ENCODE measurements around the gene KLRC4. TPM values are rescaled to one million over a fixed set of nuclear protein-coding genes. Genes with fewer than 3 reads are reported as not detected.

KLRC4 gene
- polyA plus RNA-seq, 3 donors = not detected

GRCh38 chr12:10364815-10365622 is 44.5 kb downstream of the KLRC4 start:
- no peak overlapping the region for H3K4me3 Mint-ChIP-seq
- Histone ChIP-seq H3K79me2 (ENCODE audit: insufficient read depth, low read length) (no peaks in the 10 kb centered on the region), H2AFZ (ENCODE audit: insufficient read depth, low read depth, low read length, poor library complexity, severe bottlenecking) (peak overlapping the region; percentile 96), H3K9me3 (replicated peaks in 1 of 2; ENCODE audit: control insufficient read depth in 1 of 2, insufficient read depth in 1 of 2, low read length in 2 of 2) (peaks cover 0 to 9% of the 10 kb centered on the region in 2 donors), H3K27me3 (ENCODE audit: control insufficient read depth in 2 of 2, insufficient read depth in 2 of 2, low read length in 2 of 2) (no peaks in the 10 kb centered on the region), H4K20me1 (ENCODE audit: insufficient read depth, low read length) (no peaks in the 10 kb centered on the region), H3K36me3 (replicated peaks in 1 of 2; ENCODE audit: control insufficient read depth in 1 of 2, insufficient read depth in 2 of 2, low read length in 2 of 2) (no peaks in the 10 kb centered on the region), H3K27ac (ENCODE audit: low read depth in 1 of 2, low read length in 2 of 2) (peak overlapping the region; percentile 69 to 97), H3K4me3 (replicated peaks in 1 of 3; ENCODE audit: low read depth in 2 of 3, low read length in 3 of 3) (peak overlapping the region; percentile 52 to 99 (median 91)), H3K4me2 (replicated peaks; ENCODE audit: extremely low read depth, low read length, poor library complexity, severe bottlenecking) (peak overlapping the region; percentile 75), H3K9ac (ENCODE audit: insufficient read depth, low read length, poor library complexity, severe bottlenecking) (peak overlapping the region; percentile 84), H3K4me1 (ENCODE audit: control insufficient read depth in 1 of 2, insufficient read depth in 2 of 2, low read length in 2 of 2) (peaks cover 24 to 29% of the 10 kb centered on the region in 2 donors)
- no peak overlapping the region for H3K27ac Mint-ChIP-seq
- TF ChIP-seq, protein P1, sequence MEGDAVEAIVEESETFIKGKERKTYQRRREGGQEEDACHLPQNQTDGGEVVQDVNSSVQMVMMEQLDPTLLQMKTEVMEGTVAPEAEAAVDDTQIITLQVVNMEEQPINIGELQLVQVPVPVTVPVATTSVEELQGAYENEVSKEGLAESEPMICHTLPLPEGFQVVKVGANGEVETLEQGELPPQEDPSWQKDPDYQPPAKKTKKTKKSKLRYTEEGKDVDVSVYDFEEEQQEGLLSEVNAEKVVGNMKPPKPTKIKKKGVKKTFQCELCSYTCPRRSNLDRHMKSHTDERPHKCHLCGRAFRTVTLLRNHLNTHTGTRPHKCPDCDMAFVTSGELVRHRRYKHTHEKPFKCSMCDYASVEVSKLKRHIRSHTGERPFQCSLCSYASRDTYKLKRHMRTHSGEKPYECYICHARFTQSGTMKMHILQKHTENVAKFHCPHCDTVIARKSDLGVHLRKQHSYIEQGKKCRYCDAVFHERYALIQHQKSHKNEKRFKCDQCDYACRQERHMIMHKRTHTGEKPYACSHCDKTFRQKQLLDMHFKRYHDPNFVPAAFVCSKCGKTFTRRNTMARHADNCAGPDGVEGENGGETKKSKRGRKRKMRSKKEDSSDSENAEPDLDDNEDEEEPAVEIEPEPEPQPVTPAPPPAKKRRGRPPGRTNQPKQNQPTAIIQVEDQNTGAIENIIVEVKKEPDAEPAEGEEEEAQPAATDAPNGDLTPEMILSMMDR (IDR thresholded peaks at IDR 0.05) = no peak
- WGBS (ENCODE audit: insufficient coverage) = 0% methylated on average over 10 of the region's 15 CpGs
- H3K27me3 Mint-ChIP-seq (ENCODE audit: low read depth in 3 of 3) = no peaks in the 10 kb centered on the region
- H3K4me1 Mint-ChIP-seq = peaks cover 11% of the 10 kb centered on the region
- no peaks in the 10 kb centered on the region for H3K36me3 Mint-ChIP-seq
- peak; percentile 56 to 71 (median 67) for DNase-seq
- intact Hi-C loops (cut with micrococcal nuclease) = loop anchor here in 1 of 2 donors (5.0 kb wide), 1 partner anchor 42 kb away; the partner anchor contains the start of gene KLRC4
- H3K9me3 Mint-ChIP-seq = peaks cover 4 to 16% (median 8%) of the 10 kb centered on the region in 7 donors

DNA sequence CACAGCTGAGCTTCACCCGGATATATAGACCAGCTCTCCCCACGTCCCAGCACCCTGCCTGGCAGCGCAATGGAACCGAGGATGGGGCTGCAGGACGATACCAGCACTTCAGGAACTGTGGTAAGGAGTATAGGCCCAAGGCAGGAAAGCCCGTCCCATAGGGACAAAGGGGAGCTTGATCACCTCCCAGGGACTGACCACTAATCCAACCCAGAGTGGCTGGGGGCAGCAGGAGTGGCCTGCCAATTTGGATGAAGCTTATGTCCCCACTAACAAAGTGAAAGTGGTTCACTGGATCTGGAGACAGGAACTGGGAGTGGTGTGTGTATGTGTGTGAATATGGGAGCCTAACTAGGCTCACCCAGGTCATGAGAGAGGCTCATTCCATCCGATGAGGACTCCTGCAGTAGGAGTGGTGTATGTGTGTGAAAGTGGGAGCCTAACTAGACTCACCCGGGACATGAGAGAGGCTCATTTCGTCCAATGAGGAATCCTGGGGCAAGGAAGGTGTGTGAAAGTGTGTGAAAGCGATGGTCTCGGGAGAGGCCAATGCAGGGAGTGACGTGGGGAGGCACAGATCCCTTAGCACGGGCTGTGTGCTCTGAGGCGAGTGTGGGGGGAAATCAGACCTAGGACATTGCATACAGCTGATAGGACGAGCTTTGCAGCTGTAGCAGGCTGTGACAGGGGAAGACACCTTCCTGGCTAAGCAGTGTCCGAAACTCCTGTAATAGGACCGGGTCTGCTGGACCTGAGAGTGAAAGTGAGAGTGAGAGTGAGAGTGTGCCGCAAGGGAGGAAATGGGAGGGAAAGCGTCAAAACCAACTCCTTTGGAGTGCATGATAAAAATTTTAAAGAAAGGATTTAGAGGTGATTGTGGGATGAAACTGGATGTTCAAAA is 45.4 kb downstream of the KLRC4 start:
- Histone ChIP-seq H3K4me1 (ENCODE audit: control insufficient read depth in 1 of 2, insufficient read depth in 2 of 2, low read length in 2 of 2) (peaks cover 24 to 29% of the 10 kb centered on the region in 2 donors), H3K27me3 (ENCODE audit: control insufficient read depth in 2 of 2, insufficient read depth in 2 of 2, low read length in 2 of 2) (no peaks in the 10 kb centered on the region), H3K4me3 (replicated peaks in 1 of 3; ENCODE audit: low read depth in 2 of 3, low read length in 3 of 3) (peak overlapping the region; percentile 52 to 99 (median 91)), H3K9me3 (replicated peaks in 1 of 2; ENCODE audit: control insufficient read depth in 1 of 2, insufficient read depth in 1 of 2, low read length in 2 of 2) (peaks cover 0 to 9% of the 10 kb centered on the region in 2 donors), H3K36me3 (replicated peaks in 1 of 2; ENCODE audit: control insufficient read depth in 1 of 2, insufficient read depth in 2 of 2, low read length in 2 of 2) (no peaks in the 10 kb centered on the region), H3K4me2 (replicated peaks; ENCODE audit: extremely low read depth, low read length, poor library complexity, severe bottlenecking) (peak overlapping the region; percentile 75), H3K27ac (ENCODE audit: low read depth in 1 of 2, low read length in 2 of 2) (peak overlapping the region; percentile 69 to 97), H3K79me2 (ENCODE audit: insufficient read depth, low read length) (no peaks in the 10 kb centered on the region), H3K9ac (ENCODE audit: insufficient read depth, low read length, poor library complexity, severe bottlenecking) (peak overlapping the region; percentile 84), H4K20me1 (ENCODE audit: insufficient read depth, low read length) (no peaks in the 10 kb centered on the region), H2AFZ (ENCODE audit: insufficient read depth, low read depth, low read length, poor library complexity, severe bottlenecking) (peak overlapping the region; percentile 96)
- H3K27me3 Mint-ChIP-seq (ENCODE audit: low read depth in 3 of 3) = no peaks in the 10 kb centered on the region
- TF ChIP-seq, protein P1 (IDR thresholded peaks at IDR 0.05) = no peak
- no peak overlapping the region for H3K4me3 Mint-ChIP-seq
- 12% methylated on average over 15 of the region's 19 CpGs for WGBS (ENCODE audit: insufficient coverage)
- no peaks in the 10 kb centered on the region for H3K36me3 Mint-ChIP-seq
- H3K9me3 Mint-ChIP-seq = peaks cover 4 to 16% (median 8%) of the 10 kb centered on the region in 7 donors
- peak; percentile 38 to 51 (median 45) for DNase-seq
- peaks cover 11% of the 10 kb centered on the region for H3K4me1 Mint-ChIP-seq
- H3K27ac Mint-ChIP-seq = no peak overlapping the region
- intact Hi-C loops (cut with micrococcal nuclease) = loop anchor here in 1 of 2 donors (5.0 kb wide), 1 partner anchor 43 kb away; the partner anchor contains the start of gene KLRC4
